Thoracic aorta (tissue), 2 donors: ENCODE measurements around the gene TRIM6. TPM values are rescaled to one million over a fixed set of nuclear protein-coding genes. Genes with fewer than 3 reads are reported as not detected.
"Not testable (repeated sequence)": the region's sequence is repeated elsewhere in the genome, so short reads cannot be mapped to it uniquely, and the experiment has no call there.

Experiments
- ATAC-seq: fragments of 150-250 bp; one replicate; pipeline ENCODE4 v1.8.0; 2017; ENCODE audit warnings: low read depth; ENCODE audit not compliant: insufficient number of reproducible peaks, low FRiP score
- DNase-seq: peaks from one replicate; pipeline ENCODE4 v3.0.0-alpha.2; 2020; ENCODE audit warnings: low spot score
- H3K27ac ChIP-seq, 2 donors: fragments of 200-600 bp; sonication (generic); 1 replicate in 1 of 2; 2 replicates in 1 of 2; pipeline ENCODE4 v1.5.1; 2016; ENCODE audit warnings: mild to moderate bottlenecking in 2 of 2, moderate library complexity in 2 of 2
- H3K27me3 ChIP-seq: fragments of 200-600 bp; sonication (generic); replicated peaks from 2 replicates; pipeline ENCODE4 v1.6.0; 2016; ENCODE audit warnings: mild to moderate bottlenecking; ENCODE audit not compliant: insufficient read depth
- H3K36me3 ChIP-seq: fragments of 200-600 bp; sonication (generic); one replicate; pipeline ENCODE4 v1.5.1; 2016
- H3K4me1 ChIP-seq, 2 donors: fragments of 200-600 bp; sonication (generic); 1 replicate in 1 of 2; 2 replicates in 1 of 2; pipeline versions ENCODE4 v1.5.1 to v1.6.0; 2016; ENCODE audit warnings: low read depth in 2 of 2, mild to moderate bottlenecking in 1 of 2; ENCODE audit not compliant: control insufficient read depth in 1 of 2
- H3K4me3 ChIP-seq: fragments of 200-600 bp; sonication (generic); 2 replicates; pipeline ENCODE4 v1.5.1; 2016; ENCODE audit warnings: mild to moderate bottlenecking
- H3K9me3 ChIP-seq: fragments of 200-600 bp; sonication (generic); 2 replicates; pipeline ENCODE4 v1.5.1; 2016
- CTCF ChIP-seq: fragments of 200-600 bp; sonication (generic); IDR thresholded peaks from one replicate; pipeline ENCODE4 v1.5.1; 2019; ENCODE audit warnings: antibody characterized with exemption
- total RNA-seq, 2 donors: library from RNA; depleted of rRNA; stranded (reverse); fragments of >200 nt; gene quantifications; one replicate each; pipeline versions ENCODE4 v1.1.0 to v1.2.3, GENCODE V29; 2016

TRIM6 gene
- total RNA-seq, 2 donors from 2014 or later, result 3.0 to 6.5 TPM

GRCh38 chr11:5643585-5643984, 47.1 kb downstream of the TRIM6 start:
- no peak overlapping the region for H3K4me3 ChIP-seq
- no peak for TF ChIP-seq CTCF
- DNase-seq (no peak), ATAC-seq (no peak)
- no peak overlapping the region for H3K27ac ChIP-seq
- H3K27me3 ChIP-seq, result no peaks in the 10 kb centered on the region
- H3K36me3 ChIP-seq, result peaks cover 18% of the 10 kb centered on the region
- no peaks in the 10 kb centered on the region for H3K9me3 ChIP-seq
- H3K4me1 ChIP-seq, result no peaks in the 10 kb centered on the region

DNA sequence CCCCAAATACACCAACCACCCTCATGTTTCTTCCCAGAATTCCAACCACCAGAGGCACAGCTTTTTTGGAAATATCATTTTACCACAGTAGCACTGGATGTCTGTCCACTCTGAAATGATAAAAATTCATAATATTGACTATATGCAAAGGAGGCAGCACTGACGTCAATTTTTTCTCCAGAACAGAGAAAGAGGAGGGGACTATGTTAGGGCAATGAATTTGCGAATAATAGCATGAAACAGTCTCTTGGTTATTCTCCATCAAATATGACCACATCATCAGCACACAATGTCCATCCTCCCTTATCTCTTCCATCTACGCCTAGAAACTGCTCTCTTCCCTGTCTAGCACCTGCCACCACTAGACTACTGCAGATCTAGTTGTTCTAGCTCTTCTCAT, 49.7 kb downstream of the TRIM6 start:
- no peak for ATAC-seq
- no peak for TF ChIP-seq CTCF
- Histone ChIP-seq H3K4me3 (no peak overlapping the region), H3K36me3 (peaks cover 17% of the 10 kb centered on the region), H3K9me3 (no peaks in the 10 kb centered on the region), H3K27ac (no peak overlapping the region), H3K4me1 (no peaks in the 10 kb centered on the region), H3K27me3 (no peaks in the 10 kb centered on the region)
- DNase-seq, result no peak

- Histone ChIP-seq H3K27ac (no peak overlapping the region), H3K4me1 (no peaks in the 10 kb centered on the region), H3K4me3 (no peak overlapping the region), H3K27me3 (no peaks in the 10 kb centered on the region), H3K9me3 (no peaks in the 10 kb centered on the region), H3K36me3 (no peaks in the 10 kb centered on the region)
- DNase-seq (no peak), ATAC-seq (no peak)
- TF ChIP-seq CTCF, result no peak
Measured at GRCh38 chr11:5655474-5655873, 59.0 kb downstream of the TRIM6 start.

DNA sequence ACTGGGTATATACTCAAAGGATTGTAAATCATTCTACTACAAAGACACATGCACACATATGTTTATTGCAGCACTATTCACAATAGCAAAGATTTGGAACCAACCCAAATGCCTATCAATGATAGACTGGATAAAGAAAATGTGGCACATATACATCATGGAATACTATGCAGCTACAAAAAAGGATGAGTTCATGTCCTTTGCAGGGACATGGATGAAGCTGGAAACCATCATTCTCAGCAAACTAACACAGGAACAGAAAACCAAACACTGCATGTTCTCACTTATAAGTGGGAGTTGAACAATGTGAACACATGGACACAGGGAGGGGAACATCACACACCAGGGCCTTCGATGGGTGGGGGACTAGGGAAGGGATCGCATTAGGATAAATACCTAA, 60.5 kb downstream of the TRIM6 start:
- not testable (repeated sequence) for H3K27me3 ChIP-seq, H3K36me3 ChIP-seq, H3K4me3 ChIP-seq, H3K4me1 ChIP-seq, H3K27ac ChIP-seq, DNase-seq, ATAC-seq, H3K9me3 ChIP-seq

GRCh38 chr11:5658318-5658717, 61.9 kb downstream of the TRIM6 start:
- H3K4me3 ChIP-seq, result no peak overlapping the region
- no peak overlapping the region for H3K27ac ChIP-seq
- DNase-seq (no peak), ATAC-seq (no peak)
- no peaks in the 10 kb centered on the region for H3K4me1 ChIP-seq
- TF ChIP-seq CTCF, result no peak
- no peaks in the 10 kb centered on the region for H3K27me3 ChIP-seq
- H3K36me3 ChIP-seq, result no peaks in the 10 kb centered on the region
- no peaks in the 10 kb centered on the region for H3K9me3 ChIP-seq

Other genes with a start within 250 kb of the TRIM6 start
- not detected for gene OR51B6, start 245.1 kb upstream of the TRIM6 start, total RNA-seq
- gene OR51M1, start 212.8 kb upstream of the TRIM6 start, total RNA-seq, result not detected
- gene OR51Q1, start 174.5 kb upstream of the TRIM6 start, total RNA-seq, result not detected
- gene OR51I1, start 155.1 kb upstream of the TRIM6 start, total RNA-seq, result not detected
- gene OR51I2, start 147.3 kb upstream of the TRIM6 start, total RNA-seq, result not detected
- not detected for gene OR52D1, start 108.0 kb upstream of the TRIM6 start, total RNA-seq
- 1 to 10 TPM in 1 of 2 donors, under 1 TPM in 1; 0.63 to 1.5 TPM for gene UBQLN3, start 86.7 kb upstream of the TRIM6 start, total RNA-seq
- gene UBQLNL, start 79.9 kb upstream of the TRIM6 start, total RNA-seq, result 1 to 10 TPM in 1 of 2 donors, under 1 TPM in 1; 0.56 to 1.4 TPM
- gene OR52H1, start 48.1 kb upstream of the TRIM6 start, total RNA-seq, result 1 to 10 TPM in 1 of 2 donors, under 1 TPM in 1; 0.81 to 2.0 TPM
- gene OR52B6, start 15.8 kb upstream of the TRIM6 start, total RNA-seq, result not detected
- gene TRIM34, start 28.4 kb downstream of the TRIM6 start, total RNA-seq, result 1 to 10 TPM; 6.9 to 7.7 TPM
- gene TRIM5, start 88.4 kb downstream of the TRIM6 start, total RNA-seq, result 10 to 100 TPM; 35.5 to 36.4 TPM
- 100 to 1,000 TPM; 119 to 129 TPM for gene TRIM22, start 93.2 kb downstream of the TRIM6 start, total RNA-seq
- under 1 TPM; 0.27 to 0.49 TPM for gene OR56B1, start 139.8 kb downstream of the TRIM6 start, total RNA-seq
- gene OR52N4, start 157.6 kb downstream of the TRIM6 start, total RNA-seq, result not detected
- gene OR52N5, start 186.7 kb downstream of the TRIM6 start, total RNA-seq, result not detected
- gene OR52N1, start 194.6 kb downstream of the TRIM6 start, total RNA-seq, result under 1 TPM in 1 of 2 donors, not detected in 1; 0.42 TPM
- gene OR52N2, start 212.3 kb downstream of the TRIM6 start, total RNA-seq, result not detected
- not detected for gene OR52E6, start 245.3 kb downstream of the TRIM6 start, total RNA-seq